HG03442 (cell line): Measurements from ENCODE around the gene CIAO2B.

Experiments
- ATAC-seq: cut with Tn5 transposase; IDR thresholded peaks from one replicate; pipeline ENCODE4 v1.9.1; 2021; ENCODE audit warnings: mild to moderate bottlenecking, moderate library complexity; ENCODE audit not compliant: unreplicated experiment

CIAO2B gene

DNA sequence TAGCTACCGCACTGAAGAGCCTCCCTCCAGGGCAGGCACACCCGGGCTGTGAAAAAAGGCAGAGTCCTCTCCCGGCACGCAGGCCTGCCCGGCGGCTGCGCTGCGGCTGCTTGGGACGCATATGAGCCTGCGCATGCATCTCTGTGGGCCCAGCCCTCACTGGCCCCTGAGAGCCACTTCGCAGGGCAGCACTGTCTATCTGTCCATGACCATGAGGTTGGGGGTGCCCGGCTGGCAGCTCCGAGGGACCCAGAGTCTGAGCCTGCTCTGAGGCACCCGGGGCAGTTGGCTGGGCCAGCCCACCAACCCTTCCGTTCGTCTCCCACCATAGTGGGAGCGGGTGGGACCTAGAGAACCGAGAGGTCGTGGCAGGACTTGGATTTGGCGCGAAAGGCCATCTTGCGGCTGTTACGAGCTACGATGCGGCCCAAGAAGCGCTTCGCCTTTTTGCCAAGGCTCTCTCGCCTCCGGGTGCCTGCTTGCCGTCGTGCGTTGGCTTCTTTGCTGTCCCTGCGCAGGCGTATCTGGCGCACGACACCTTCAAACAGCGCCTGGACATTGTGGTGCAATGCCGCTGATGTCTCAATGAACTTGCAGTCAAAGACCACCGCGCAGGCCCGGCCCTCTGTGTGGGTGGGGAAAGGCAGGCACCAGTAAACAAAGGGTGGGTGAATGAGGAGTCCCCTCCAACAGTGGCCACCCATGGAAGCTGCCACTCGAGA lies 12.3 kb downstream of the CIAO2B start:
- no peak for ATAC-seq

DNA sequence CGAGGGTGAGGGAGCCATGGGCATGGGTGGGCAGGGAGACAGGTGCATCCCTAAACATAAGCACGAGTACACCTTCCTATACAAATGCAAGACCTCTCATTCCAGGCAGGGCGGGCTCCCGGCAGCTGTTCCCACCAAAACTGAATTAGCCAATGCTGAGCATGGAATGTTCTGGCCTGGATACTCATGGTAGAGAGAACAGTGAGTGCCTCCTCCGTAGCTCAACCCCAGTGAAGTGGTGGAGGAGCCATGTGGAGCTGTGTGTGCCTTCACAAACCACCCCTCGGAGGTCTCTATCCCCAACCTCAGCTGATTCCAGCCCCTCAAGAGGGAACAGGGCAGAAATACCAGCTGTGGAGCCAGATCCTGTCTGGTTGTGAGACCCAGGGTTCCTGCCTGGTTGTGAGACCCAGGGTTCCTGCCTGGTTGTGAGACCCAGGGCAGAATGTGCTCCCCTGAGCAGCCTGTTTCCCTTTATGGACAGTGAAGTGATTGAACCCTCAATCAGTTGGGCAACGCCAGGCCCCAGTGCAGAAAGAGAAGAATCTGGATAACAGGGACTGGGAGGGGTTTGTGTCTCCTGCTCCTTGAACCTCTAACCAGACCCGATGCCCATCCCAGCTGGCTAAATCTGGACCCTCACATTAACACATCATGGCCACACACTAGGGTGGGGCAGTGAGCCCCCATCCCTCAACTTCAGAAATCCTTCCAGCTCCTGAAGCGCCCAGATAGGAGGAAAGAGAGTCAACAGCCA lies 13.1 kb downstream of the CIAO2B start:
- no peak for ATAC-seq

- no peak for ATAC-seq
These were observed 14.0 kb downstream of the CIAO2B start for GRCh38 chr16:66920299-66920590.

GRCh38 chr16:66919569-66920298 lies 14.5 kb downstream of the CIAO2B start:
- ATAC-seq, result no peak

GRCh38 chr16:66918803-66919568 lies 15.2 kb downstream of the CIAO2B start, which contains the start of gene CDH16:
CDH16 (minus strand) TSS chr16:66918885; CDS start chr16:66918065, 820 bp downstream.
- ATAC-seq, result no peak

DNA sequence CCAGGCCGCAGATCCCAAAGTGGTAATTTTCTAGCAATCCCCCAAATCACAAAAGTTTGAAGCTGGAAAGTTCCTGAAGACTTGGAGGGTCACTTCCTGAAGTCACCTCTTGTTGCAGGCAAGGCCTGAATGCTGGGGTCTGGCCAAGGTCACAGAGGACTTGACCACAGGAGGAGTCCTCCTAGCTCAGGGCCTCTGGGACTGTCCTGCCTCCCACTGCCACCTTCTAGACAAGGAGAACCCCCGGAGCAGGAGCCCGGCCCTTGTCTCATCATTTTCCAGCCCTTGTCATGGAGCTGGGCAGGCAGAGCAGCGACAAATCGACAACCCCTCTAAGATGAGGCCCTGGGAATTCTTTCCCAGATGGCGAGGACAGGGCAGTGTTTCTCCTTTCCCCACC lies 15.8 kb downstream of the CIAO2B start:
- ATAC-seq, result no peak

GRCh38 chr16:66917741-66918140 lies 16.5 kb downstream of the CIAO2B start:
- no peak for ATAC-seq

DNA sequence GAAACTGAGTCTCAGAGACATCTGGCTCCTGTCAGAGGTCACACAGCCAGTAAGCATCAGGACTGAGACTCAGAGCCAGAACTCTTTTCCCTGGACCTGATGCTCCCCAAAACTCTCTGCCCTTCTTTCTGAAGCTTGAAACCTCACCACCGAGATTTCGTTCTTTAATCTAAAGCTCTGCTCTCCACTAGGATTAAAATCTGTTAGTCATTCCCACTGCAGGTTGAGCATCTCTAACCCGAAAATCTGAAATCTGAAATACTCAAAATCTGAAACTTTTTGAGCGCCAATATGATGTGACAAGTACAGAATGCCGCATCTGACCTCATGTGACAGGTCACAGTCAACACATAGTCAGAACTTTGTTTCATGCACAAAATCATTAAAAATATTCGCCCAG lies 17.7 kb downstream of the CIAO2B start:
- no peak for ATAC-seq

GRCh38 chr16:66915041-66915440 lies 19.2 kb downstream of the CIAO2B start:
- ATAC-seq, result no peak

DNA sequence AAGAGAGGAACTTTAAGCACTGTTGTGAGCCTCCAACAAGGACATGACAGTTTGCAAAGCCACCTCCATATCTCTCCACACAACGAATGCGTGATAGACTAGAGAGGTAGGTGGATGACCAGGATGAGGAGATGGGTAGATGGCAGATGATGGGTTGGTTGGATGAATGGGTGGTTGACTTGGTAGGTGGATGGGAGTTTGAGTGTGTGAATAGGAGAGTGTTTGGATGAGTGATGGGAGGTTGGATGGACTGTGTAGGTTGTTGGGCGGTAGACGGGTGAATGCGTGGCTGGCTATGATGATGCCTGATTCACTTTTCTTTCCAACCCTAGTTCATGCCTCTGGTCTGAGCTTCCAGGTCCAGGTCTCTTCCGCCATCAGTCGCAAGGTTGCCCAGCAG lies 19.7 kb downstream of the CIAO2B start:
- no peak for ATAC-seq

DNA sequence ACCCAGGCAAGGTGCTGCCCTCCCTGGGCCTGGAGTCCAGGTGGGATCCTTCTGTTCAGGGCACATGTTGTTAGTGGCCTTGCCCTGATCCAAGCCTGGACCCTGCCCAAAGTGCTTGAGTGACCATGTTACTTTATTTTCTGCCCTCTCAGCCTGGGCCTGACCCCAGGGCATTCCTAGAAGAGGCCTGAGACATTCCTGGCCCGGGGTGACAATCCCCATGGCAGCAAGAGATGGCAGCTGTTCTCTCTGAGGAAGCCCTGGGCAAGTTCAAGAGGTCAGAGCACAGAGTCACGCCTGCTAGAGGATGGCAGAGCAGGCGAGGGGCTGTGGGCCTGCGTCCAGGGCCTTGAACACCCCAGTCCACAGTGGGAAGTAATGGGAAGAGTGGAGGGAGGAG lies 20.5 kb downstream of the CIAO2B start:
- no peak for ATAC-seq

DNA sequence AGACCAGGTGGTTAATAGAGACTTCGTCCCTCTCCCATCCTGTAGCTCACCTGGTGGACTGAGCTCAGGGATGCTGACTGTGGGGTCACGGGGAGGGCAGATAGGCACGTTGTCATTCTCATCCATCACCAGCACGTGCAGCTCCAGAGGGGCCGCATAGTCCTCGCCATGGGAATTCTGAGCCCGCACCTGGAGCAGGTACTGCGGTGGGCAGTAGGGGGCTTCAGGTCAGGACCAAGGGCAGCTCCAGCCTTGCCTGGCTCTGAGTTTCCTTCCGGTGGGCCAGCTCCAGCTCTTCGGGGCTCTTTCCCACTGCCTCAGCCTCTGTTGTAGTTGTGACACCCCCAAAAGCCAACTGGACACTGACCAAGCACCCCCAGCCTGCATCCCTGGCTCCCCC lies 21.1 kb downstream of the CIAO2B start:
- no peak for ATAC-seq

- no peak for ATAC-seq
These were observed 22.4 kb downstream of the CIAO2B start for GRCh38 chr16:66911801-66912200.

GRCh38 chr16:66911112-66911511 lies 23.1 kb downstream of the CIAO2B start:
- no peak for ATAC-seq

- no peak for ATAC-seq
These were observed 23.8 kb downstream of the CIAO2B start for GRCh38 chr16:66910175-66910940.

DNA sequence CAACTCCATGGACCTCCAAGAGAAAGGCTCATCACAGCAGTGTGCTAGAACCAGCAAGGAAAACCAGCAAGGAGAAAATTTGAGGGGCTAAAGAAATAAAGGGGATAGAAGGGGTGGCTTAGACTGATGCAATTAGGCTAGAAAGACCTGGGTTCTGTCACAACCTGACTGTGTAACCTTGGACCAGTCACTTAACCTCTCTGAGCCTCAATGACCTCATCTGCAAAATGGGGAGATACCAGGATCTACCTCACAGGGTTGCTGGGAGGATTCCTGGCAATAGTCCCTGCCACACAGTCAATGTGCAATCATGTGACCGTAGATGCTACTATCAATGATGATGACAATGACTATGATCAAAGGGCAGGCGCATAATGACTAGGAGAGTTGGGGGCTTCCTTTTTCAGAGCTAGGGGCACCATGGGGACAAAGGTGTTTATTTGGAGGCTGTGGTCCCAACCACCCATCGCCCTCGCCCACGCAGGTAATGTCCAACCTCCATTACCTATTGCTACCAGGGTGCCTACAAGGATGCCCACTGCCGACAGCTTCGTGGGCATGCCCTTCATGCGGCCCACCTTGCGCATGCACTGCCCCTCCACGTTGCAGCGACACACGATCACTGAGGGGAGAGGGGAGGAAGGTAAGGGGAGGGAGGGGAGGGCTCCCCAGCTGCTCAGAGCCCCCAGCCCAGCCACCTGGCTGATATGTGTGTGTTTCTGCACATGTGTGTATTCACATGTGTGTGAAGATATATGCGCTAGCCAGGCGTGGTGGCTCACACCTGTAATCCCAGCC lies 25.2 kb downstream of the CIAO2B start:
- no peak for ATAC-seq

DNA sequence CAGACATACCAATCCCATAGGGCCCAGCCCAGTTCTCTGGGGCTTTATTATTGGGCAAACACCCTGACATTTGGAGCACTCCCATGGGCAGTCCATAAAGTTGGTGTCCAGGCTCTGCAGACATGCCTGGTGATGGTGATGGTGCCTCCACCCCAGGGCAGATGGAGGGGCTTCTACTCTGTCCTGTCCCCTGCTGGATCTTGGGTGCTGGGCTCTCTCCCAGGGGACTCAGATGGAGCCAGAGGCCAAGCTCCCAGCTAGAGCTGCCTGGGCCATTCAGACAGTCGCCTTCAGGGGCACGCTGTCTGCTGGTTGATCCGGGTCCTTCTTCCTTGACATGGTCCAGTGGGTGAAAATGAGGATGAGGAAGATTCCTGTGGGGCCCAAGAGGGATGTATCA lies 26.1 kb downstream of the CIAO2B start:
- ATAC-seq, result no peak

GRCh38 chr16:66906916-66907836 lies 27.0 kb downstream of the CIAO2B start:
- no peak for ATAC-seq
